Amniotic epithelial cell (primary cell): Measurements from ENCODE around the gene SLC35E4.
"Not testable (repeated sequence)": the region's sequence is repeated elsewhere in the genome, so short reads cannot be mapped to it uniquely, and the experiment has no call there.

ENCODE experiments used
- DNase-seq: peaks from one replicate; pipeline ENCODE4 v3.0.0-alpha.2; 2010; ENCODE audit warnings: low read depth

SLC35E4 gene, protein sequence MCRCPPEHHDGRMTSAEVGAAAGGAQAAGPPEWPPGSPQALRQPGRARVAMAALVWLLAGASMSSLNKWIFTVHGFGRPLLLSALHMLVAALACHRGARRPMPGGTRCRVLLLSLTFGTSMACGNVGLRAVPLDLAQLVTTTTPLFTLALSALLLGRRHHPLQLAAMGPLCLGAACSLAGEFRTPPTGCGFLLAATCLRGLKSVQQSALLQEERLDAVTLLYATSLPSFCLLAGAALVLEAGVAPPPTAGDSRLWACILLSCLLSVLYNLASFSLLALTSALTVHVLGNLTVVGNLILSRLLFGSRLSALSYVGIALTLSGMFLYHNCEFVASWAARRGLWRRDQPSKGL

DNA sequence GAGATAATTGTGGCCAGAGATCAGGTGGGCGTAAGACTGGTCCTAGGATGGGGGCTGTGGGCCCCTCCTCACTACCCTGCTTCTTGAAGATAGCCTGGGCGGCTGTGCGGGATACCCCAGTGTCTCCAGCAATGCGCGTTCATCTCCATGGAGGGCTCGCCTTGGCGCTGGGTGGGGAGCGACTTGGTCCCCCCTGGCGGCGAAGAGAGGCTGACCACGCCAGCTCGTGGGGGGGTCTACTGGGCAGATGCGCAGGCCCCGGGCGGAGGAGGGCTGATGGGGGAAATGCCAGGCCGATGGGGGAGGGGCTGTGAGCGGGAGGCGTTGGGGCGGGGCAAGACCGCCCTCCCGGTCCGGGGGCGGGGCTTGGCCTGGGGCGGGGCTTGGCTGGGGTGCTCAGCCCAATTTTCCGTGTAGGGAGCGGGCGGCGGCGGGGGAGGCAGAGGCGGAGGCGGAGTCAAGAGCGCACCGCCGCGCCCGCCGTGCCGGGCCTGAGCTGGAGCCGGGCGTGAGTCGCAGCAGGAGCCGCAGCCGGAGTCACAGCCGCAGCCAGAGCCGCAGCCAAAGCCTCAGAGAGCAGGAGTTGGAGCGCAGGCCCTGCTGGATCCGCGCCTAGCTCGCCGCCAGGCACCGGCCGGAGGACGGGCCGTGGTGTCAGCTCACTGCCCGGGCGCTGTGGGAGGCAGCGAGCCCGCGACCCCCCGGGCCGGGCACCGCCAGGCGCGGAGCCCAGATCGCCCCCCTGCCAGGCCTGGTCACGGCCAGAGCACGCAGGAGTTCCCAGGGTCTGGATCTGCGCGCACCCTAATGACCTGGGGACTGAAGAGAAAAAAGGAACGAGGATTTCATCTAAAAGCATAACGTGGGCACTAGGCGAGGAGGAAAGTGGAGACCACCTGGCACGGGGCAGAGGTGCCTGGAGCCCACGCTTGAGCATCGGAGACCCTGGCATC is at the start of gene SLC35E4:
Gene SLC35E4, plus strand, starts transcription at position 509 of the 953 bp plus-strand sequence. CDS start 670 bp downstream, outside the sequence.
- DNase-seq: peak; percentile 76

DNA sequence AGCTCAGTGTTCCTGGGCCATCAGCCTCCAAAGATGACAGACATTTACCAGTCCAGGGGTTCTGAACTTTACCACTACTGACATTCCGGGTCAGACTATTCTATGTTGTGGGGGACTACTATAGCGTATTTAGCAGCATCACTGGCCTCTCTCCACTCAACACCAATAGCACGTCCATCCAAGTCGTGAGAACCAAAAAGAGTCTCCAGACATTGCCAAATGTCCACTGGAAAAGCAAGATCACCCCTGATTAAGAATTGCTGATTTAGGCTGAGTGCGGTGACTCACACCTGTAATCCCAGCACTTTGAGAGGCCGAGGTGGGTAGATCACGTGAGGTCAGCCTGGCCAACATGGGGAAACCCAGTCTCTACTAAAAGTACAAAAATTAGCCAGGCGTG is 49.2 kb upstream of the SLC35E4 start:
- no peak for DNase-seq

DNA sequence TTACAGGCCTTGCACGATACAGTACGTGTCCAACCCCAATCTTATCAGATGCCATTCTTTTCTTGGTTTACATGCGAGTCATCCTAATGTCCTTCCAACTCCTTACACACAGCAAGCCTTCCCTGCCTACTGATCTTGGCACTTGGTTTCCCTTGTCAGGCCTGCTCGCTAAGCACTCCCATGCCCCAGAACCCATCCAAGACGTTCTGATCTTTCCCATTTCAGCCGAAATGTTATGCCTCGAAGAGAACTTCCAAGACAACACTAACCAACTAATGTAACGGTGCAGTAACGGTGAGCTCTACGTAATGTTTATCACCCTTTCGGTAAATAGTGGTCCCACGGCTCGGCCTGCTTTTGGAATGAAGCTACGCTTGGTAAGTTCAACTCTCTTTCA is 44.4 kb upstream of the SLC35E4 start:
- DNase-seq: peak; percentile 60

DNA sequence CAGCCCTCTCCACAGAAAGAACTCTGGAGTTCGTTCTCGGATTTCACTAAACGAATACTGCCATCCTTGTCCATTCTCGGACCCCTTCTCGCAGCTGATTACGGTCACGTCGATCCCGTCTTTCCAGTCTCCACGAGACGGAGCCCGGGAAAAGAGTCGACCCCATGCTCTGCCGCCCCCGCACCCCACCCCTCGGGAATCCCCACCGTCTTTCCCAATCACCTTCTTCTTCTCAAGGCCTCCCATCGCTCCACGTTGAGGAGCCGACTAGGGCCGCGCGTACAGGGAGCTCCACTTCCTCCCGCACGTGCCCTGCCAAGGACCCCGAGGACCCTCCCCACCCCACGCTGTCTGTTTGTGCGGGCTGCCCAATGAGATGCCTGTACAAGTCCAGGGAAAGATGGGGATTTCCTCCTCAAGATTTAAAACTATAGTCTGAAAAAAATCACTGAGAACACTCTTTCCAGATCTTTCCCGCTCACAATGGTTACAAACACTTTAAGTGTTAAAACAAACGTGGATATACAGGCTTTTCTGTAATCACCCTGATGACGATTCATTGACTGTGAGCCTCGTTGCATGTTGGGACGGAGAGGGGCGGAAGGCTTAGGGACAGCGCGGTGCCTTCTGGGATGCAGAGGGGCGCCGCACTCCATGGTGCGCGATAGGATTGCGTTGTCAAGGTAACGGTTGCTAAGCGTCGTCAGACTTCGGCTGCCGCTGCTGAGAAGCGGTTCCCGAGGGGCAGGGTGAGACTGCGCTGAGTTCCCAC is 43.8 kb upstream of the SLC35E4 start, which contains the start of gene PES1:
Gene PES1, minus strand, starts transcription at position 323 of the 772 bp plus-strand sequence. Its CDS starts 77 bp downstream, at position 246.
- DNase-seq: peak; percentile 99

DNA sequence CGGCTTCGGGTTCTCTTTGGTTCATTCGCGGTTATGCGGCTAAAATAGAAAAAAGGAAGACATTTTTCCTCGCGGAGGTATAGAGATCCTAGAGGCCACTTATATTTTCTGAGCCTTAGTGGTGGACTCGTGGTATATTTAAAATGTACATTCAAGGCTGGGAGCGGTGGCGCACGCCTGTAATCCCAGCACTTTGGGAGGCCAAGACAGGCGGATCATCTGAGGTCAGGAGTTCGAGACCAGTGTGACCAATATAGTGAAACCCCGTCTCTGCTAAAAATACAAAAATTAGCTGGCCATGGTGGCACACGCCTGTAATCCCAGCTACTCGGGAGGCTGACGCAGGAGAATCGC is 43.2 kb upstream of the SLC35E4 start:
- not testable (repeated sequence) for DNase-seq

DNA sequence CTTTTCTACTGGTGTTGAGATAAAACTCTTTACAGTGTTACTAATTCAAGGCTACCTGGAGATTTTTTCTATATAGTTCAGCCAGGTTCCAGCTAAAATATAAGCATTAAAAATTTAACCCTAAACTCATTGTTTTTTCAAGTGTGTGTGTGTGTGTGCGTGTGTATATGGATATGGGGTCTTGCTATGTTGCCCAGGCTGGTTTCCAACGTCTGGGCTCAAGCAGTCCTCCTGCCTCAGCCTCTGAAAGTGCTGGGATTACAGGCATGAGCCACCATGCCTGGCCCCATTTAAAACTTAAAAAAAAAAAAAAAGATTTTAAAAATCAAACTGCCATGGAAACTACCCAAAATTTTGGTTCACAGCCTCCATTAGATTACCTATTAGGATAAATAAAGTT is 39.4 kb upstream of the SLC35E4 start:
- DNase-seq: no peak

DNA sequence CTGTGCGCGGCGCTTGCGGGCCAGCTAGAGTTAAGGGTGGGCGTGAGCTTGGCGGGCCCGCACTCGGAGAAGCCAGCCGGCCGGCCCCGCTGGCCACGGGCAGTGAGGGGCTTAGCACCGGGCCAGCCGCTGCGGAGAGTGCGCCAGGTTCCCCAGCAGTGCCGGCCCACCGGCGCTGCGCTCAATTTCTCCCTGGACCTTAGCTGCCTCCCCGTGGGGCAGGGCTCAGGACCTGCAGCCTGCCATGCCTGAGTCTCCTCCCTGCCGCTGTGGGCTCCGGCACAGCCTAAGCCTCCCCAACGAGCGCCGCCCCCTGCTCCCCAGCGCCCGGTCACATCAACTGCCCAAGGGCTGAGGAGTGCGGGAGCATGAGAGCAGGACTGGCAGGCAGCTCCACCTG is 38.7 kb upstream of the SLC35E4 start:
- no peak for DNase-seq

DNA sequence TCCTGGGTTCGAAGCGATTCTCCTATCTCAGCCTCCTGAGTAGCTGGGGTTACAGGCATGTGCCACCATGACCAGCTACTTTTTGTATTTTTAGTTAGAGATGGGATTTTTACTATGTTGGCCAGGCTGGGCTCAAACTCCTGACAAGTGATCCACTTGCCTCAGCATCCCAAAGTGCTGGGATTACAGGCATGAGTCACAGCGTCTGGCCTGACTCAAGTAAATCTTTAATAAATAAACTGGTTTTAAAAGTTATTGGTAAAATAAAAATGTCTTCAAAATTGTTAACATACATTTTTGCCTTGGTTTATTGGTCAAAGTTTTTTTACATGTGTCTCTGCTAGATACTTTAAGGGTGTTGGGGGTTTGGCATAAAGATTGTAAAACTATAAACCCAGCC is 36.6 kb upstream of the SLC35E4 start:
- no peak for DNase-seq

DNA sequence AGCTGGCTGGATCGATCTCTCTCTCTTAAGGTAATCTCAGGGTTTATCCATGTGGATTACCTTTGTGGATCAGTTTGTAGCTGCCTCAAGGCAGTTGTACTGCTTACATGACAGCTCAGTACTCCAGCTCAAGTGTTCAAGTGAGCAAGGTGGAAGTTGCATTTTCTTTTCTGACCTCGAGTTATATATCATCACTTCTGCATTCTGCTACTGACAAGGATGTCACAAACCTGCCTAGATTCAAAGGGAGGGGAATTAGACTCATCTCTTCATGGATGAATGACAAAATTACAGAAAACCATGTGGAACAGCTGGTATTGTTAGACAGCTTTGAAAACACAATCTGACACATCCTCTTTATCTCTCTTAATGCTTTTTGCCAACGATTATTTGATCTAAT is 34.7 kb upstream of the SLC35E4 start:
- DNase-seq: no peak

DNA sequence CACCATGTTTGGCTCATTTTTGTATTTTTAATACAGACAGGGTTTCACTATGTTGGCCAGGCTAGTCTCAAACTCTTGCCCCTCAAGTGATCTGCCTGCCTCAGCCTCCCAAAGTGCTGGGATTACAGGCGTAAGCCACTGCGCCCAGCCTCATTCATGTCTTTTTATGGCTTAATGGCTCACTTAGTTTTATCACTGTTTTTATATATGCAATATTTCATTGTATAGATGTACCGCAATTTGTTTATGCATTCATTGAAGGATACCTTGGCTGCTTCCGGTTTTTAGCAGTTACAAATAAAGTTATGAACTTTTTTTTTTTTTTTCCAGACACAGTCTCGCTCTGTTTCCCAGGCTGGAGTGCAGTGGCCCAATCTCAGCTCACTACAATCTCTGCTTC is 34.1 kb upstream of the SLC35E4 start:
- DNase-seq: no peak

DNA sequence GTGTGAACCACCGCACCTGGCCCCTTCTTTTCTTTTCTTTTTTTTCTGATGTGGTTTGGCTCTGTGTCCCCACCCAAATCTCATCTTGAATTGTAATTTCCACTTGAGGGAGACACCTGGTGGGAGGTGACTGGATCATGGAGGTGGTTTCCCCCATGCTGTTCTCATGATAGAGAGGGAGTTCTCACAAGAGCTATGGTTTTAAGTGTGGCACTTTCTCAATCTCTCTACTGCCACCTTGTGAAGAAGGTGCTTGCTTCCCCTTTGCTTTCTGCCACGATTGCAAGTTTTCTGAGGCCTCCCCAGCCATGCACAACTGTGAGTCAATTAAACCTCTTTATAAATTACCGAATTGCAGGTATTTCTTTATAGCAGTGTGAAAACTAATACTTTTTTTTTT is 33.5 kb upstream of the SLC35E4 start:
- DNase-seq: peak; percentile 58

DNA sequence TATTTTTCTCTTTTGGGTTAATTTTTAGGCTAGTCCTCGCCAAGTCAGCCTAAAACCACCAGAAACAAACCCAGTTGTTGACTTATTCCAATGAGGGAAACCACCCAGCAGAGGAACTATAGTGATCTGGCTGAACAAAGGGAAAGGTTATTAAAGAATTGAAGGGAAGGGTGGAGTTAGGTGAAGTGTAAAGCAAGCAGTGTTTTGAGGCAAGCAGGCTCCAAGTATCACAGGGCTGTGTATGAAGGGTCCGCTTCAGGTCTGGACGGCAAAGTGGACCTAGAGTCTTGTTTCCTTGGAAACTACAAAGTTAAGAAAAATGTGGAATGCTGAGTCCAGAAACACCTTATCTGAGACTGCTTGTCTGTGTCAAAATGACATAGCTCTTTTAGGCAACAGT is 31.8 kb upstream of the SLC35E4 start:
- DNase-seq: no peak

DNA sequence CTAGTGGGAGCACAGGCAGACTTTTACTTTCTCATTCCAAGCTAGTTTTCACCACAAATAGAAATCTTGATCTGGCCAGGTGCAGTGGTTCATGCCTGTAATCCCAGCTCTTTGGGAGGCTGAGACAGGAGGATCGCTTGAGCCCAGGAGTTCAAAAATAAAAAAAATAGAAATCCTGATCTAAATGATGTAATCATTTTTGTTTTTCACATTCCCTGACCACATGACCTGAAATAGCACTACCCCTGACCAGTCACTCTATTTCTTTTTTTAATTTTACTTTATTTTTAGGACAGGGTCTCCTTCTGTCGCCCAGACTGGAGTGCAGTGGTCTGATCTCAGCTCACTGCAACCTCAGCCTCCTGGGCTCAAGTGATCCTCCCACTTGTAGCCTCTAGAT is 30.9 kb upstream of the SLC35E4 start:
- DNase-seq: no peak

DNA sequence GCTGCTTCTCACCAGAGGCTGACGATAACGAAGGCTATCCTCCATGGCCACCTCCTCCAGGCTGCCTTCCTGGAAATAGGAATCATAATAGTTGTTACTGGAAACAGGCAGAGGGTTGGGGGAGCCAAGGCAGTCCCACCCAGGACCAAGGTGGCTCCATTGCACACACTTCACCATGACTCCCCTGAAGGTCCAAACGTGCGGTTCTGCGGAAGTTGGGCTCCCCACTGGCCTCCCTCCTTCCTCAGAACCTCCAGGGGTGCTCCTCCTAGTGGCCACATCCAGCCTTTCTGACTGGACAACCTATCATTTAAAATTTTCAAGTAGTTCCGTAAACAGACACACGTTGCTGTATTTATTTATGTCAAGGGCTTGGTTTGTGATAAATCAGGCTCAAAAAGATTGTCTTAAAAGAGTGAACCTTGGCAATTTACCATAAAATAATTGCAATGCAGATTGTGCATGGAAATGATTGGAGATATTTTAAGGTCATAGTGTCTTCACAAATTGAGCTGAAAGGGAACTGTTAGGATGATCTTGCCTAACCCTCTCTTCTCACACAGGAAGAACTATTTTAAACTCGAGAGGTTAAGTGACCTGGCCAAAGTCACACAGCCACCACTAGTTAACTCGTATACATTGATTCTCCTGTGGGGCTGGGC is 30.0 kb upstream of the SLC35E4 start:
- peak; percentile 47 for DNase-seq

DNA sequence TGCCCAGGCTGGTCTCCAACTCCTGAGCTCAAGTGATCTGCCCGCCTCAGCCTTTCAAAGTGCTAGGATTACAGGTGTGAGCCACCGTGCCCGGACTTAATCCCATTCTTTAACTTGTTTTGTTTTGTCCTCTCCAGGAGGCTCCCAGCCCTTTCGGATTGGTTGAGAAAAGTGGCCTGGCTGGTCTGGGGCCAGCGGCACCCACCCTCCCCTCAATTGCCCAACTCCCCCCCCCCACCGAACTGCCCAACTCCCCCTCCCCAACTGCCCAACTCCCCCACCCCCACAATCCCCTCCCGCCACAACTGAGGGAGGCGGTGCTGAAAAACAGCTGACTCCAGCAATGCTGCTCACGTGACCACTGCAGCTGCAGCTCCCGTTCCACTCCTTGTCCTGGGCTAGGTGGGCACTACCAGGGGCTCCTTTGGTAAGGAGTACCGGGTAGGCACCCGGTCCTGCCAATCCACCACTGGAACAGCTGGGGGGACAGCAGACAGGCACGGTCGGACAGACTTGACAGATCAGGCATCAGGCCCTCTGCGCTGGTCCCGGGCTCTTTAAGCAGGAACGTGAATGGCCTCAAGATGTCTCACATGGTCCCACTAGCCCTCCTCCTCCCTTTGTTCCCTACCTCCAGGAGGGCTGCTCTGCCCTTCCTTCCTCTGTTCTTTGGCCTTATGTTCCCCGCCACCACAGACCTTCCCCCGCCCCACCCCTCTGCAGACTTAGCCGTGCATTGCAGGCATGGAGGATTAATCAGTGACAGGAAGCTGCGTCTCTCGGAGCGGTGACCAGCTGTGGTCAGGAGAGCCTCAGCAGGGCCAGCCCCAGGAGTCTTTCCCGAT is 28.9 kb upstream of the SLC35E4 start, which contains the start of gene TCN2:
Gene TCN2, plus strand, starts transcription at position 720 of the 845 bp plus-strand sequence. CDS start 158 bp downstream, outside the sequence.
- peak; percentile 70 for DNase-seq

DNA sequence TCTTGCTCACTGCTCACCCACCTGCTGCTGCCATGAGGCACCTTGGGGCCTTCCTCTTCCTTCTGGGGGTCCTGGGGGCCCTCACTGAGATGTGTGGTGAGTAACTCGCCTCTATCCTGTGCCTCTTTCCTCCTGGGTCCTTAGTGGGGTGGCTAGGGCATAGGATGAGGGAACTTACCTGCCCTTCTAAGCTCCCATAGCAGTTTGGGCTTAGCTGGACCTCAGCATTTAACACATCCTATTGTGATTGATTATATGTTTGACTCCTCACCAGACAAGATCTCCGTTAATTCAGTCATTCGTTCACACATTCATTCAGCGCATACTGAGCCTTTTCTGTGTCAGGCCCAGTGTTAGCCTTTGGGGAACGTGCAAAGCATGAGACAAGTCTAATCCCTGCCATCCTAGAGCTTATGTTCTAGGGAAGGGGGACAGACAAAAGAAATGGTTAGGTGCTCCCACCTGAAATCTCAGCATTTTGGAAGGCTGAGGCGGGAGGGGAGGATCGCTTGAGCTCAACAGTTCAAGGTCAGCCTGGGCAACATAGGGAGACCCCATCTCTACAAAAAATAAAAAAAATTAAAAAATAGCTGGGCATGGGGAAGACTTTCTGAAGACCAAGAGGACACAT is 28.2 kb upstream of the SLC35E4 start:
- DNase-seq: no peak

DNA sequence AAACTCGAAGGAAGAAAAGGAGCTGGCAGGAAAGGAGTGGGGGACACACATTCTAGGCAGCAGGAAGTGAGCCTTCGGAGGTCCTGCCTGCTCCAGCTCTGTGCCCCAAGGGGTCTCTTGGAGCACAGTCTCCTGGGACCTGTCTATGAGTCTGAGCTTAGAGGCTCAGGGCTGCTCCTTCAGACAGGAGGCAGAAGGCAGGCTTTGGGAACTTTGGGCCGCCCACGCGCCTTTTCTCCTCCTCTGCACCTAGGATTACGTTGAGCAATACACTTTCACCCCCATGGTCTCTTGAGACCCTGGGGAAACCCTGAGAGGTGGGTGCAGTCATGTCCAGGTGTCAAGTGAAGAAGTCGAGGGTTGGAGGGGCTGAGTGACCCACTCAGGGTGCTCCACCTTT is 27.6 kb upstream of the SLC35E4 start:
- no peak for DNase-seq

DNA sequence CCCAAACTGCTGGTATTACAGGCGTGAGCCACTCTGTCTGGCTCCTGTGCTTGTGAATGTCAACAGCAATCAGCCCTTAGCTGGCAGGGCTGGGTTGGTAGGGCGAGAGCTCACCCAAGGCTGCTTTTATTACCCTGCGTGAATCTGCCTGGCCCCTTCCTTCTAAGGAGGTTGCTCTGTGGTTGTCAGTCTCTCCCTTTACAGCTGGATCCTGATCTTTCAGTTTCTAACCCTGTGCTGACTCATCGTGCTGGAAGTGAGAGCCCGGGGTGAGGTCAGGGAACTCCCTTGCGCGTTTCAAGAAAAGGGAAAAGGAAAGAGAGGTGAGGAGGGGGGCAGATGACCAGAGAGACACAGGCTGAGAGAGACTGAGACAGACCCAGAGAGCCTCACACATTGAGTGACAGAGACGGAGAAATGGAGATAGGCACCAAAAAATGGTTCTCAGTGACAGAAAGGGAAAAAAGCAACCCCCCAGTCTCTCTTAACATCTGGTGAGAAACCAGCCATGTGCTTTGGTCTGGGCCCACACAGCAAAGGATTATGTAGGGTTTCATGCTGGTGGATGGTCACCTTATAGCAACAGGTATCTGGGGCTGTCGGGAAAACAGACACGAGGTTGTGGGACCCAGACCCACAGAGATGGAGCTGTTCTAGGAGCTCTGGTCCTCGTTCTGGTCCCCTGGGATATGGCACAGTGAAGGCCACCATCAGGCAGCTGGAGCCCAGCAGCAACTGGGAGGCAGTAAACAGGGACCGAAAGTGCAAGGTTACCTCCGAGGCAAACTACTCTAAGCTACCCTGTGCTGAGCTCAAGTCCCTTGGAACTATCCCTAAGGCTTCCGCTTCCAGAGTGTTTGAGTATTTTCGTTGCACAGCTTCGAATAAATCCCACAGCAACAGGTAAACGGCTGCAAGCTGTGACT is 26.1 kb upstream of the SLC35E4 start:
- peak; percentile 86 for DNase-seq

DNA sequence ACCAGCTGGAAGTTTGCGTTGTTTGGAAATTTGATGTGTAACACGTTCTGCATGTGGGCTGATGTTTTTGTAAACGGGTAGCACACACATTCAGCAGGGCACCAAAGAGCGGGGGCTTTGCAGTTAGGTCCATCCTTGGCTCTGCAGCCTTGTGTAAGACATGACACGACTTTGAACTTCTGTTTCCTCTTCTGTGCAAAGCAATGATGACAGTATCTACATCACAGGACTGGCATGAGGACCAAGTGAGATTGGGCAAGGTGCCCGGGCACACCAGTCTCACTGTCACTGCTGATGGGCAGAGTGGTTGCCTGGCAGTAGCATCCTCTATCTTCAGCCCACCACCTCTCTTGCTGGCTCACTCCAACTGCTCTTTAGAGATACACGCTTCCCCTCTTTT is 25.3 kb upstream of the SLC35E4 start:
- DNase-seq: no peak
